Progenitor cell of endocrine pancreas (in vitro differentiated cells): ENCODE measurements around the gene SLC4A1AP. TPM values are rescaled to one million over a fixed set of nuclear protein-coding genes. Genes with fewer than 3 reads are reported as not detected.

Source experiments
- DNase-seq: peaks from one replicate; pipeline ENCODE4 v3.0.0; 2021; ENCODE audit warnings: low spot score; ENCODE audit not compliant: unreplicated experiment
- H3K27ac Mint-ChIP-seq: 2 replicates; pipeline ENCODE4 v1.8.0; 2021; ENCODE audit warnings: mild to moderate bottlenecking, moderate library complexity, mixed read lengths
- H3K27me3 Mint-ChIP-seq: 2 replicates; pipeline ENCODE4 v1.8.0; 2021; ENCODE audit warnings: mixed read lengths
- H3K36me3 Mint-ChIP-seq: 2 replicates; pipeline ENCODE4 v1.8.0; 2022; ENCODE audit warnings: mixed read lengths; ENCODE audit not compliant: insufficient read depth
- H3K4me1 Mint-ChIP-seq: 2 replicates; pipeline ENCODE4 v1.8.0; 2021; ENCODE audit warnings: low read depth, mixed read lengths
- H3K4me3 Mint-ChIP-seq: 2 replicates; pipeline ENCODE4 v1.8.0; 2021; ENCODE audit warnings: low read depth, mild to moderate bottlenecking, moderate library complexity, mixed read lengths
- H3K9me3 Mint-ChIP-seq: 2 replicates; pipeline ENCODE4 v1.8.0; 2021; ENCODE audit warnings: low read depth, mixed read lengths
- CTCF ChIP-seq: fragments of 200-600 bp; sonication (generic); IDR thresholded peaks from one replicate; pipeline ENCODE4 v1.5.0; 2021; ENCODE audit warnings: antibody characterized with exemption, mild to moderate bottlenecking; ENCODE audit not compliant: unreplicated experiment
- total RNA-seq: library from RNA; stranded (reverse); gene quantifications from 2 replicates; pipeline ENCODE4 v1.2.1, GENCODE V29; 2021

Gene SLC4A1AP
- total RNA-seq, 1 donor from 2014 or later, result 19.5 TPM

GRCh38 chr2:27730261-27730662 lies 66.6 kb downstream of the SLC4A1AP start:
- no peak overlapping the region for H3K4me3 Mint-ChIP-seq
- TF ChIP-seq CTCF, result no peak
- no peak overlapping the region for H3K27ac Mint-ChIP-seq
- no peaks in the 10 kb centered on the region for H3K9me3 Mint-ChIP-seq
- H3K36me3 Mint-ChIP-seq, result no peaks in the 10 kb centered on the region
- peaks cover 4% of the 10 kb centered on the region for H3K4me1 Mint-ChIP-seq
- DNase-seq, result no peak
- H3K27me3 Mint-ChIP-seq, result peaks cover 9% of the 10 kb centered on the region

DNA sequence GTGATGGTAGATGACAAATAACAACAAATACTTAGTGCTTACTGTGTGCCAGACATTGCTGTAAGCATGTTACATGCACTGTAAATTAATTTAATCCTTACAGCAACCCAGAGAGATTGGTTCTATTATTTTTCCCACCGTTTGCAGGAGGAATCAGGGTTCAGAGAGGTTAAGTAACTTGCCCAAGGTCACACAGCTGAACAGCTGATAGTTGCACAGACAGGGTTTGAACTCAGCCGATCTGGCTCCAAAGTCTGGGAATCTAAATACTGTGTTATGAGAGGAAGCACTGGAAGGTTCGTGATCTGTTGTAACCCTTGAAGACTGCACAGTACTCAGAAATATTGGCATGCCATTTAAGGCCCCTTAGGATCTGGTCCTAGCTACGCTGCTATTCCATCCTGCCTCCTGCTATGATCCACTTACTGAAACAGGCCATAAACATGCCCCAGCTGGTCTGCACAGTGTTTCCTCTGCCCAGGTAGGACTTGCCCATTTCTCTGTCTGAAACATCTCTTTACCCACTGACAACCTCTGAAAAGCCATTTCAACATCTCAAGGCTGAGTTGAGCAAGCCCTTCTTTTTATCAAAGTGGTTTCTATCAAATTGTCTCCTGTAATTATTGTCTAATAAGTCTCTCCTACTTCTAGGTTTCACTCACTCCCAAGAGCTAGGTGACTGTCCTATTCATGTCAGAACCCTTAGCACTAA lies 67.4 kb downstream of the SLC4A1AP start:
- peaks cover 9% of the 10 kb centered on the region for H3K27me3 Mint-ChIP-seq
- peaks cover 4% of the 10 kb centered on the region for H3K4me1 Mint-ChIP-seq
- no peaks in the 10 kb centered on the region for H3K36me3 Mint-ChIP-seq
- TF ChIP-seq CTCF, result no peak
- no peaks in the 10 kb centered on the region for H3K9me3 Mint-ChIP-seq
- H3K4me3 Mint-ChIP-seq, result no peak overlapping the region
- no peak for DNase-seq
- no peak overlapping the region for H3K27ac Mint-ChIP-seq

GRCh38 chr2:27734305-27734704 lies 70.6 kb downstream of the SLC4A1AP start:
- Mint-ChIP-seq H3K27me3 (peaks cover 12% of the 10 kb centered on the region), H3K4me3 (no peak overlapping the region)

DNA sequence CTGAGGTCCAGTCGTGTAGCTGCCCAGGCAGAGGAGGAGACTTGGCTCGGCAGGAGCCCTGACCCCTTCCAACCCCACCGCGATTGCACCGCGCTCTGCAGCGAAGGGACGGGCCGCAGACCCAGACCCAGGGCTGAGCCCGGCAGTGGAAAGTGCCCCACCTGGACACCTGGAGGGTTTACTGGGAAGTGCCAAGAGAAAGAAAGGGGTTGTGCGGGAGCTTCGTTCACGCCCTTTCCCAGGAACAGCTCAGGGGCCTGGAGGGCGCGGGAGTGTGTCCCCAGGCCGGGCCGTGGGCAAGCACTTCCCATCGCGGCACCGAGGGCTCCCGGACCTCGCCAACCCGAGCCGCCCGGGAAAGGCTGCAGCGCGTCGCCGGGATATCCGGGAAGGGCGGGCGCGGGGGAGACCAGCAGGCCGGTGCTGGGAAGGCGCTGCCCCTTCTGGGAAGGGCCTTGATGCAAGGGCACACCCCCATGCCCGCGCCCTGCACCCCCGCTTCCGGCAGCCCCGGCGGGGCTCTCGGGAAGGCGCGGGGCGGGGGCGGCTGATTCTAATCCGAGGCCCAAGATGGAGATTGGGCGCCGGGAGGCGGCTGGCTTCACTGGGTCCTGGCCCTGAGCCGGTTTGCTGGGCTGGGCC lies 71.7 kb downstream of the SLC4A1AP start:
- peaks cover 14% of the 10 kb centered on the region for H3K4me1 Mint-ChIP-seq
- H3K27me3 Mint-ChIP-seq, result peaks cover 12% of the 10 kb centered on the region
- H3K36me3 Mint-ChIP-seq, result no peaks in the 10 kb centered on the region
- peak overlapping the region; percentile 73 for H3K4me3 Mint-ChIP-seq
- TF ChIP-seq CTCF, result no peak
- no peaks in the 10 kb centered on the region for H3K9me3 Mint-ChIP-seq
- no peak overlapping the region for H3K27ac Mint-ChIP-seq
- DNase-seq, result peak; percentile 26

More at GRCh38 chr2:27734305-27734704, 70.6 kb downstream of the SLC4A1AP start:
- H3K27ac Mint-ChIP-seq, result no peak overlapping the region
- DNase-seq, result no peak
- peaks cover 14% of the 10 kb centered on the region for H3K4me1 Mint-ChIP-seq
- H3K9me3 Mint-ChIP-seq, result no peaks in the 10 kb centered on the region
- no peaks in the 10 kb centered on the region for H3K36me3 Mint-ChIP-seq
- no peak for TF ChIP-seq CTCF

DNA sequence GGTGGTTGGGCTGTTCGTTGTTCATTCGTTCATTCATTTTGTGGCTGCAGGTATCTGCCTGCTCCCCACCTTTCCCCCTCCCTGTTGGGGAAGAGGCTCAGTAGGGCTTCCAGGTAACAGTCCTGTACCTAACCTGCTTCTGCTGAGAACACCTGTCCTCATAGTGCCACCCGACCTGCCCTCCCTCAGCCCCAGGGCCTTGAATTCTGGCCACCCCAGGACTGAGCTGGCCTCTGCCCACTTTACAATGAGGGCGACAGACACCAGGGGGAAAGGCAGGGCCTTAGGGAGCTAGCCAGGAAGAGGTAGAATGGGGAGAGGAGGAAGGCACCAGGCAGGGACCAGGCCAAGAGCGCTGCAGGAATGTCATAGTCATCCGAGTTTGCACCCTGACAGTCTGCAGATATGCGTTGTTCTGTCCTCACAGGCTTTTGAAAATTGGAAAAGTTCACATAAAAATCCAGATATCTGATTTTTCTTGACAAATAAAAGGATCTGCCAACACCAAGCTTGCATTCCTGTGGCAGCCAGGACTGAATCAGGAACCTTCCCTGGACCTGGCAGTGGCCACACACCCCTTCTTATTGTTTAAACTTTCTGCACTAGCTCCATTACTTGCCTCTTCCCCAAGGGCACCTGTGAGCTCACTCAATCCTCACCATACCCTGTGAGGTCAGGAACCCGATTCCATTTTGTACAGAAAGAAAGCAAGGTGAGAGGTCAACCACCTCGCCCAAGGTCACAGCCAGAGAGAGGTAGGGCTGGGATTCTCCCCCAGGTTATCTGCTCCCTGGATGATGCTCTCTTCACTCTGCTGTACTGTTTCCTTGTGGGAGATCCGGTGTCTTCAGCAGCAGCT lies 72.6 kb downstream of the SLC4A1AP start:
- TF ChIP-seq CTCF, result no peak
- H3K4me1 Mint-ChIP-seq, result peaks cover 14% of the 10 kb centered on the region
- H3K36me3 Mint-ChIP-seq, result no peaks in the 10 kb centered on the region
- peaks cover 12% of the 10 kb centered on the region for H3K27me3 Mint-ChIP-seq
- no peak overlapping the region for H3K27ac Mint-ChIP-seq
- peaks cover 6% of the 10 kb centered on the region for H3K9me3 Mint-ChIP-seq
- no peak overlapping the region for H3K4me3 Mint-ChIP-seq
- DNase-seq, result no peak
